Common myeloid progenitor, CD34-positive (primary cell): ENCODE results near the gene STPG2.

Experiments used
- CTCF ChIA-PET: fragments of 350-600 bp; sonication (Branson Sonifier 250); formaldehyde crosslinking; loops from one replicate; lab custom pipeline; 2021; ENCODE audit warnings: antibody characterized with exemption; lab: Charles Lee
- POLR2A ChIA-PET: fragments of 350-600 bp; sonication (Branson Sonifier 250); formaldehyde crosslinking; loops from one replicate; lab custom pipeline; 2021; ENCODE audit warnings: antibody characterized with exemption; lab: Charles Lee
- DNase-seq, 3 donors: peaks; one replicate each; pipeline versions ENCODE4 v3.0.0 to v3.0.0-alpha.2; 2013
- H3K27ac ChIP-seq, 2 experiments: 1 replicate in 1 of 2; 2 replicates in 1 of 2; pipeline ENCODE4 v1.7.0; 2013; ENCODE audit warnings: inconsistent platforms in 2 of 2, low read length in 2 of 2, mild to moderate bottlenecking in 2 of 2, low read depth in 1 of 2, moderate library complexity in 1 of 2; ENCODE audit not compliant: severe bottlenecking in 2 of 2, insufficient read depth in 1 of 2, poor library complexity in 1 of 2
- H3K27me3 ChIP-seq, 5 experiments: replicated peaks in 2 of 5; 1 replicate in 3 of 5; 2 replicates in 2 of 5; pipeline versions ENCODE4 v1.6.1 to v1.7.0; 2013; ENCODE audit warnings: low read length in 4 of 5, mild to moderate bottlenecking in 2 of 5, moderate library complexity in 2 of 5, inconsistent platforms in 1 of 5; ENCODE audit not compliant: insufficient read depth in 5 of 5, control insufficient read depth in 4 of 5
- H3K36me3 ChIP-seq, 4 experiments: 1 replicate in 2 of 4; 2 replicates in 2 of 4; pipeline versions ENCODE4 v1.6.1 to v1.7.0; 2013; ENCODE audit warnings: low read length in 3 of 4, control low read depth in 1 of 4, mild to moderate bottlenecking in 1 of 4; ENCODE audit not compliant: control insufficient read depth in 4 of 4, insufficient read depth in 4 of 4
- H3K4me1 ChIP-seq, 4 experiments: 1 replicate in 3 of 4; 2 replicates in 1 of 4; pipeline versions ENCODE4 v1.6.1 to v1.7.1; 2013; ENCODE audit warnings: low read length in 3 of 4, mild to moderate bottlenecking in 3 of 4, control low read depth in 1 of 4, inconsistent platforms in 1 of 4, moderate library complexity in 1 of 4; ENCODE audit not compliant: control insufficient read depth in 4 of 4, insufficient read depth in 4 of 4; ENCODE audit errors: control extremely low read depth in 1 of 4
- H3K4me3 ChIP-seq, 7 experiments: 1 replicate in 4 of 7; 2 replicates in 3 of 7; pipeline versions ENCODE4 v1.5.1 to v1.7.0; 2013; ENCODE audit warnings: mild to moderate bottlenecking in 7 of 7, low read length in 6 of 7, moderate library complexity in 6 of 7, inconsistent platforms in 2 of 7, low read depth in 2 of 7, control low read depth in 1 of 7; ENCODE audit not compliant: insufficient read depth in 4 of 7, control insufficient read depth in 1 of 7; ENCODE audit errors: extremely low read depth in 1 of 7
- H3K9me3 ChIP-seq, 5 experiments: 1 replicate in 4 of 5; 2 replicates in 1 of 5; pipeline versions ENCODE4 v1.6.1 to v1.7.1; 2013; ENCODE audit warnings: low read length in 4 of 5, mild to moderate bottlenecking in 2 of 5, inconsistent platforms in 1 of 5, low read depth in 1 of 5, moderate library complexity in 1 of 5; ENCODE audit not compliant: control insufficient read depth in 4 of 5, insufficient read depth in 2 of 5; ENCODE audit errors: control extremely low read depth in 1 of 5
- WGBS: methylation state at CpG from one replicate; pipeline ENCODE4 v1.1.5; 2013; ENCODE audit not compliant: insufficient coverage; 5-methylcytosine and 5-hydroxymethylcytosine counted together

Gene STPG2

DNA sequence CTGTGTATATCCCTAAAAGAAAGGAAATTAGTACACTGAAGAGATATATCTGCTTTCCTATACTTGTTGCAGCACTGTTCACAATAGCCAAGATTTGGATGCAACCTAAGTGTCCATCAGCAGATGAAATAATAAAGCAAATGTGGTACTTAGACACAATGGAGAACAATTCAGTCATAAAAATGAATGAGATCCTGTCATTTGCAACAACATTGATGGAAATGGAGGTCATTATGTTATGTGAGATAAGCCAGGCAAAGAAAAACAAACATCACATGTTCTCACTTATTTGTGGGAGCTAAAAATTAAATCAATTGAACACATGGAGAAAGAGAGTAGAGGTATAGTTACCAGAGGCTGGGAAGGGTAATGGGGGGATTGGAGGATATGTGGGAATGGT, 611.9 kb downstream of the STPG2 start:
- Histone ChIP-seq H3K27me3 (no peaks in the 10 kb centered on the region), H3K36me3 (no peaks in the 10 kb centered on the region), H3K4me3 (no peak overlapping the region), H3K4me1 (no peaks in the 10 kb centered on the region), H3K9me3 (peaks cover 0 to 2% (median 0%) of the 10 kb centered on the region in 5 experiments), H3K27ac (no peak overlapping the region)
- DNase-seq, result no peak
- CTCF ChIA-PET, result no interaction called here
- POLR2A ChIA-PET, result no interaction called here

DNA sequence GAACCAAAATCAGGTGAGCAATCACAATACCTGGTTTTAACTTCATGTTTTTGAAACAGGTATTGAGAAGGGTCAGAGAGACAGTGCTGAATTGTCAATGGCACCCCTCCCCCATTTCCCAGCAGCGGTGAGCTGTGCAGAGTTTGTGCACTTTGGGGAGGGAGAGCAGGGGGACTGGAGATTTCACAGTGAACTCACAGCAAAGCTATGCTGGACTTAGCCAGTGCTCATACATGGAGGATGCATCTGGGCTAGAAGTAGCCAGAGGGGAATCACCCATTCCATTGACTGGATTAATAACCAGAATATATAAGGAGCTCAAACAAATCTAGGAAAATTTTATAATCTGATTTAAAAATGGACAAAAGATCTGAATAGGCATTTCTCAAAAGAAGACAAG, 612.6 kb downstream of the STPG2 start:
- Histone ChIP-seq H3K36me3 (no peaks in the 10 kb centered on the region), H3K4me3 (no peak overlapping the region), H3K4me1 (no peaks in the 10 kb centered on the region), H3K27me3 (no peaks in the 10 kb centered on the region), H3K27ac (no peak overlapping the region), H3K9me3 (peaks cover 0 to 2% (median 0%) of the 10 kb centered on the region in 5 experiments)
- no peak for DNase-seq
- ChIA-PET CTCF (no interaction called here), POLR2A (no interaction called here)
- 100% methylated on average over 1 of the region's 1 CpG for WGBS

DNA sequence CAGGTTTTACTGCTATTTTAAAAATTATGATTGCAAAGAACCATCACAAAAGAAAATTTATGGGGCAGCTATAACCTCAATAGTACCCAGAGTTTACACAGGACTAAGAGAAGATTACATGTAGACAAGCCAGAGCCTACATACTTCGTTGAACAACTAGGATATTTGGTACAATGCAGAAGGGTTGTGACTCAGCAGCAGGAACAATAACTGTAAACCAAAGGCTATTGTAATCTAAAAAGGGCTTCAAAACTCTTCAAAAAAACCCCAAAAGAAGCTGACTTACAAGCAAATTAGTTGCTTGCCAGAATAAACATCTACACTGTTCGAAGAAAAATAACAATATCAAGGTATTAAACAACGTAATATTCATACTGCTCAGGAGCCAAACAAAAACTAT, 618.0 kb downstream of the STPG2 start:
- DNase-seq, result no peak
- H3K4me3 ChIP-seq, result no peak overlapping the region
- no peaks in the 10 kb centered on the region for H3K27me3 ChIP-seq
- H3K27ac ChIP-seq, result no peak overlapping the region
- peaks cover 0 to 2% (median 0%) of the 10 kb centered on the region in 5 experiments for H3K9me3 ChIP-seq
- no peaks in the 10 kb centered on the region for H3K4me1 ChIP-seq
- 83% methylated on average over 1 of the region's 3 CpGs for WGBS
- CTCF ChIA-PET, result no interaction called here
- POLR2A ChIA-PET, result no interaction called here
- H3K36me3 ChIP-seq, result no peaks in the 10 kb centered on the region

DNA sequence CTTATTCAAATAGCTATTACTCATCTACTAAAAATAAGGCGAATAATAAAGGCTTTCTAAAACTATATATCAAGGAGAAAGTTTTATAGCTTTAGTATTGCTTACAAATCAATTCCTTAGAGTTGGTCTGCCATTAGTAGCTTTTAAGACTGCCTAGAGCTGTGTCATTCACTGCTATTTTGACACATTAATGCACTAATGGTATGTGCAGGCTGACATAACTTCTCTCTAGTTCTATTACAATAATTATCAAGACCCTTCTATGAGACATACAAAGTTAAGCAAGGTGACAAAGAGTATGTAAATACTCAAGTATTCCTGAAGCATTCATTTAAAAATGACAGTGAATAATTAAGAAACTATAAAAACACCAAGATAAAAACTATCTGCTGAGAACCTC, 625.3 kb downstream of the STPG2 start:
- no peaks in the 10 kb centered on the region for H3K27me3 ChIP-seq
- DNase-seq, result no peak
- no peak overlapping the region for H3K27ac ChIP-seq
- CTCF ChIA-PET, result no interaction called here
- WGBS, result no CpG with 5 or more reads among the region's 1 CpG
- H3K9me3 ChIP-seq, result no peaks in the 10 kb centered on the region
- no peak overlapping the region for H3K4me3 ChIP-seq
- POLR2A ChIA-PET, result no interaction called here
- no peaks in the 10 kb centered on the region for H3K4me1 ChIP-seq
- H3K36me3 ChIP-seq, result no peaks in the 10 kb centered on the region

DNA sequence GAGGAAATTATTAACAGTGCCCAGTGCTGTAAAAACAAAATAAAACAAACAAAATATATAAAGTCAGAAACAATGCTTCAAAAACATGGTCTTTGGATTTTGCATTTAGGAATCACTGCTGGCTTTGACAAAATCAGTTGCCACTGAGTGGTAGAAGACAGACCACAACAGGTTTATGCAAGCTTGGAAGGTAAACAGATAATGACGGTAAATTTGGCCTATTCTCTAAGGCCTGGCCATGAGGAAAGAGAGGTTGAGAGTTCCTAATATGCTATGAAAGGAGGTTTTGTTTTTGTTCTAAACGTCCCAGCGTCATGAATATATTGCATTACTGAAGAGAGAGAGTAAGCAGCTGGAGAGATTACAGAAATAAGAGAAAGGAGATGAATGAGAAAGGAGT, 629.4 kb downstream of the STPG2 start:
- ChIA-PET CTCF (no interaction called here), POLR2A (no interaction called here)
- H3K9me3 ChIP-seq, result no peaks in the 10 kb centered on the region
- no peaks in the 10 kb centered on the region for H3K36me3 ChIP-seq
- no peaks in the 10 kb centered on the region for H3K27me3 ChIP-seq
- H3K27ac ChIP-seq, result no peak overlapping the region
- WGBS, result 98% methylated on average over 3 of the region's 3 CpGs
- H3K4me3 ChIP-seq, result no peak overlapping the region
- no peak for DNase-seq
- H3K4me1 ChIP-seq, result no peaks in the 10 kb centered on the region
